ENCODE measurements around the gene PANK1.

- no peak for TF ChIP-seq CTCF (IDR thresholded peaks at IDR 0.05 in 4 of 5, conservative IDR thresholded peaks at IDR 0.05 in 1 of 5)
- no peak for TF ChIP-seq POLR2A (IDR thresholded peaks at IDR 0.05)
Measured at GRCh38 chr10:89645742-89646172, 715 bp upstream of the PANK1 start.

Data from gastrocnemius medialis (tissue), 4 donors.